ENCODE data around the gene DERL2. TPM values are rescaled to one million over a fixed set of nuclear protein-coding genes. Genes with fewer than 3 reads are reported as not detected.
"Not testable (repeated sequence)": the region's sequence is repeated elsewhere in the genome, so short reads cannot be mapped to it uniquely, and the experiment has no call there.

The DERL2 gene
- total RNA-seq, 2 experiments from 2014 or later, result 68.6 to 72.3 TPM

GRCh38 chr17:5444209-5444608 lies 41.8 kb downstream of the DERL2 start:
- H3K9me3 Mint-ChIP-seq, result no peaks in the 10 kb centered on the region
- H3K27me3 Mint-ChIP-seq, result no peaks in the 10 kb centered on the region
- no peak overlapping the region for H3K4me3 Mint-ChIP-seq
- ATAC-seq (ENCODE audit: low read depth) (no peak), DNase-seq (no peak)
- peaks cover 19% of the 10 kb centered on the region for H3K36me3 Mint-ChIP-seq
- H3K4me1 Mint-ChIP-seq, result peaks cover 8% of the 10 kb centered on the region
- H3K27ac Mint-ChIP-seq, result no peak overlapping the region
- POLR2A ChIA-PET, result no interaction called here

- H3K36me3 Mint-ChIP-seq, result peaks cover 19% of the 10 kb centered on the region
- H3K27me3 Mint-ChIP-seq, result no peaks in the 10 kb centered on the region
- H3K4me3 Mint-ChIP-seq, result no peak overlapping the region
- H3K27ac Mint-ChIP-seq, result no peak overlapping the region
- no peak for ATAC-seq (ENCODE audit: low read depth)
- no peaks in the 10 kb centered on the region for H3K9me3 Mint-ChIP-seq
- peaks cover 8% of the 10 kb centered on the region for H3K4me1 Mint-ChIP-seq
- POLR2A ChIA-PET, result no interaction called here
- no peak for DNase-seq
Observed at GRCh38 chr17:5443728-5444127, 42.2 kb downstream of the DERL2 start.

- Mint-ChIP-seq H3K27me3 (no peaks in the 10 kb centered on the region), H3K4me3 (peak overlapping the region; percentile 85), H3K4me1 (peaks cover 25% of the 10 kb centered on the region), H3K9me3 (no peaks in the 10 kb centered on the region), H3K27ac (peak overlapping the region; percentile 96), H3K36me3 (peaks cover 31% of the 10 kb centered on the region)
- DNase-seq (no peak), ATAC-seq (ENCODE audit: low read depth) (no peak)
- POLR2A ChIA-PET, result interaction anchor here (0.5 to 2.8 kb wide), 11 partner anchors 10 to 248 kb away, joined by 3 to 21 read pairs (median 4); partner anchors contain the start of genes DHX33, NUP88, RPAIN and ZNF594
Observed at GRCh38 chr17:5439446-5439764, 46.6 kb downstream of the DERL2 start.

GRCh38 chr17:5438716-5439445 lies 47.1 kb downstream of the DERL2 start, which contains the start of gene C1QBP:
TSS of gene C1QBP (minus strand) at chr17:5439155. CDS start at chr17:5439073, 82 bp downstream.
- Mint-ChIP-seq H3K4me3 (peak within 1 kb of the TSS; percentile 85), H3K27ac (peak within 1 kb of the TSS; percentile 96), H3K4me1 (peaks cover 25% of the 10 kb centered on the region), H3K9me3 (no peaks in the 10 kb centered on the region), H3K36me3 (peaks cover 29% of the 10 kb centered on the region), H3K27me3 (no peaks in the 10 kb centered on the region)
- POLR2A ChIA-PET, result interaction anchor here (0.5 to 3.0 kb wide), 12 partner anchors 10 to 247 kb away, joined by 3 to 21 read pairs (median 4); partner anchors contain the start of genes DHX33, NUP88, RPAIN and ZNF594
- ATAC-seq (ENCODE audit: low read depth), result peak; percentile 93
- peak; percentile 98 for DNase-seq

GRCh38 chr17:5437721-5438317 lies 48.2 kb downstream of the DERL2 start:
- H3K36me3 Mint-ChIP-seq, result peaks cover 29% of the 10 kb centered on the region
- POLR2A ChIA-PET, result interaction anchor here (0.9 to 3.0 kb wide), 3 partner anchors 14 to 246 kb away, joined by 3 to 17 read pairs (median 10); partner anchors contain the start of genes NUP88, RPAIN and ZNF594
- H3K9me3 Mint-ChIP-seq, result no peaks in the 10 kb centered on the region
- H3K27ac Mint-ChIP-seq, result peak overlapping the region; percentile 96
- ATAC-seq (ENCODE audit: low read depth), result no peak
- no peak for DNase-seq
- H3K4me1 Mint-ChIP-seq, result peaks cover 30% of the 10 kb centered on the region
- peak overlapping the region; percentile 85 for H3K4me3 Mint-ChIP-seq
- no peaks in the 10 kb centered on the region for H3K27me3 Mint-ChIP-seq

- not testable (repeated sequence) for DNase-seq; ATAC-seq (ENCODE audit: low read depth); H3K9me3 Mint-ChIP-seq; H3K27me3 Mint-ChIP-seq
- peak overlapping the region; percentile 22 for H3K4me3 Mint-ChIP-seq
- H3K27ac Mint-ChIP-seq, result peak overlapping the region; percentile 48
- peaks cover 36% of the 10 kb centered on the region for H3K36me3 Mint-ChIP-seq
- H3K4me1 Mint-ChIP-seq, result peaks cover 33% of the 10 kb centered on the region
- POLR2A ChIA-PET, result interaction anchor here (3.0 kb wide), 1 partner anchor 16 kb away, joined by 17 read pairs; the partner anchor contains the start of genes NUP88 and RPAIN
Observed at GRCh38 chr17:5435781-5436315, 50.1 kb downstream of the DERL2 start.

- H3K4me1 Mint-ChIP-seq, result peaks cover 33% of the 10 kb centered on the region
- POLR2A ChIA-PET, result interaction anchor here (0.6 to 0.7 kb wide), 3 partner anchors 14 to 226 kb away, joined by 3 to 5 read pairs (median 3); no protein-coding TSS in a partner anchor
- no peak overlapping the region for H3K4me3 Mint-ChIP-seq
- no peaks in the 10 kb centered on the region for H3K9me3 Mint-ChIP-seq
- DNase-seq (no peak), ATAC-seq (ENCODE audit: low read depth) (no peak)
- H3K36me3 Mint-ChIP-seq, result peaks cover 38% of the 10 kb centered on the region
- H3K27me3 Mint-ChIP-seq, result no peaks in the 10 kb centered on the region
- peak overlapping the region; percentile 6 for H3K27ac Mint-ChIP-seq
Observed at GRCh38 chr17:5434984-5435383, 51.0 kb downstream of the DERL2 start.

- H3K4me3 Mint-ChIP-seq, result no peak overlapping the region
- H3K27ac Mint-ChIP-seq, result peak overlapping the region; percentile 6
- H3K4me1 Mint-ChIP-seq, result peaks cover 17% of the 10 kb centered on the region
- POLR2A ChIA-PET, result interaction anchor here (1.0 kb wide), 1 partner anchor 9 kb away, joined by 5 read pairs; no protein-coding TSS in a partner anchor
- ATAC-seq (ENCODE audit: low read depth) (no peak), DNase-seq (no peak)
- H3K36me3 Mint-ChIP-seq, result peaks cover 38% of the 10 kb centered on the region
- no peaks in the 10 kb centered on the region for H3K27me3 Mint-ChIP-seq
- no peaks in the 10 kb centered on the region for H3K9me3 Mint-ChIP-seq
Observed at GRCh38 chr17:5431949-5432556, 53.9 kb downstream of the DERL2 start.

GRCh38 chr17:5431234-5431633 lies 54.7 kb downstream of the DERL2 start:
- ATAC-seq (ENCODE audit: low read depth); H3K4me3 Mint-ChIP-seq; H3K9me3 Mint-ChIP-seq; H3K27me3 Mint-ChIP-seq; DNase-seq; POLR2A ChIA-PET: not testable (repeated sequence)
- Mint-ChIP-seq H3K4me1 (peaks cover 11% of the 10 kb centered on the region), H3K27ac (peak overlapping the region; percentile 9), H3K36me3 (peaks cover 31% of the 10 kb centered on the region)

- ATAC-seq (ENCODE audit: low read depth) (no peak), DNase-seq (no peak)
- Mint-ChIP-seq H3K4me1 (peaks cover 10% of the 10 kb centered on the region), H3K9me3 (no peaks in the 10 kb centered on the region), H3K4me3 (no peak overlapping the region), H3K36me3 (peaks cover 31% of the 10 kb centered on the region), H3K27me3 (no peaks in the 10 kb centered on the region), H3K27ac (no peak overlapping the region)
- POLR2A ChIA-PET, result no interaction called here
Observed at GRCh38 chr17:5430413-5430999, 55.5 kb downstream of the DERL2 start.

- H3K36me3 Mint-ChIP-seq, result peaks cover 29% of the 10 kb centered on the region
- POLR2A ChIA-PET, result interaction anchor here (0.5 to 1.0 kb wide), 4 partner anchors 10 to 48 kb away, joined by 4 read pairs; partner anchors contain the start of gene C1QBP
- H3K4me3 Mint-ChIP-seq, result no peak overlapping the region
- H3K9me3 Mint-ChIP-seq, result no peaks in the 10 kb centered on the region
- H3K4me1 Mint-ChIP-seq, result peaks cover 13% of the 10 kb centered on the region
- H3K27ac Mint-ChIP-seq, result peak overlapping the region; percentile 26
- DNase-seq (no peak), ATAC-seq (ENCODE audit: low read depth) (no peak)
- H3K27me3 Mint-ChIP-seq, result no peaks in the 10 kb centered on the region
Observed at GRCh38 chr17:5429191-5429887, 56.6 kb downstream of the DERL2 start.

- POLR2A ChIA-PET, result no interaction called here
Observed at GRCh38 chr17:5425826-5426225, 60.2 kb downstream of the DERL2 start.

More at GRCh38 chr17:5425826-5426225, 60.2 kb downstream of the DERL2 start:
- no peaks in the 10 kb centered on the region for H3K27me3 Mint-ChIP-seq
- peaks cover 27% of the 10 kb centered on the region for H3K36me3 Mint-ChIP-seq
- no peak overlapping the region for H3K27ac Mint-ChIP-seq
- peaks cover 16% of the 10 kb centered on the region for H3K4me1 Mint-ChIP-seq
- no peak overlapping the region for H3K4me3 Mint-ChIP-seq
- ATAC-seq (ENCODE audit: low read depth) (no peak), DNase-seq (no peak)
- no peaks in the 10 kb centered on the region for H3K9me3 Mint-ChIP-seq
